Activated CD4-positive, alpha-beta T cell treated with anti-CD3 and anti-CD28 coated beads for 36 hours (primary cell): ENCODE measurements around the gene PTPRQ. TPM values are rescaled to one million over a fixed set of nuclear protein-coding genes. Genes with fewer than 3 reads are reported as not detected.

Source experiments
- ATAC-seq: fragments of 200-7000 bp; cut with Tn5 transposase; one replicate; pipeline ENCODE4 v1.10.0; 2021; ENCODE audit warnings: mild to moderate bottlenecking, moderate library complexity
- CTCF ChIA-PET: fragments of 350-600 bp; sonication (Branson Sonifier 250); formaldehyde crosslinking; loops from one replicate; lab custom pipeline; 2021; ENCODE audit warnings: antibody characterized with exemption; lab: Charles Lee
- POLR2A ChIA-PET: fragments of 350-600 bp; sonication (Branson Sonifier 250); formaldehyde crosslinking; loops from one replicate; lab custom pipeline; 2021; ENCODE audit warnings: antibody characterized with exemption, inconsistent platforms; lab: Charles Lee
- DNase-seq: peaks from one replicate; pipeline ENCODE4 v3.0.0-alpha.2; 2020
- H3K27ac Mint-ChIP-seq: one replicate; pipeline ENCODE4 v1.8.0; 2021; ENCODE audit warnings: mixed read lengths
- H3K27me3 Mint-ChIP-seq: one replicate; pipeline ENCODE4 v1.8.0; 2021; ENCODE audit warnings: mixed read lengths
- H3K36me3 Mint-ChIP-seq: one replicate; pipeline ENCODE4 v1.8.0; 2021; ENCODE audit warnings: low read depth, mixed read lengths
- H3K4me1 Mint-ChIP-seq: one replicate; pipeline ENCODE4 v1.8.0; 2021; ENCODE audit warnings: mixed read lengths
- H3K4me3 Mint-ChIP-seq: one replicate; pipeline ENCODE4 v1.8.0; 2021; ENCODE audit warnings: mild to moderate bottlenecking, moderate library complexity, mixed read lengths
- H3K9me3 Mint-ChIP-seq: one replicate; pipeline ENCODE4 v1.8.0; 2021; ENCODE audit warnings: low read depth, mixed read lengths
- intact Hi-C, 2 experiments: fragments of 100-400 bp; cut with DNase I in 1 of 2; cut with micrococcal nuclease in 1 of 2; formaldehyde crosslinking; loops; one replicate each; pipeline versions ENCODE4 v1.14.2 to v1.15.1; 2022 to 2024; cut with DNase I, micrococcal nuclease
- total RNA-seq, 2 experiments: library from RNA; stranded (reverse); gene quantifications; one replicate each; pipeline ENCODE4 v1.2.3, GENCODE V29; 2021

The PTPRQ gene
- total RNA-seq, 2 experiments from 2014 or later: not detected

DNA sequence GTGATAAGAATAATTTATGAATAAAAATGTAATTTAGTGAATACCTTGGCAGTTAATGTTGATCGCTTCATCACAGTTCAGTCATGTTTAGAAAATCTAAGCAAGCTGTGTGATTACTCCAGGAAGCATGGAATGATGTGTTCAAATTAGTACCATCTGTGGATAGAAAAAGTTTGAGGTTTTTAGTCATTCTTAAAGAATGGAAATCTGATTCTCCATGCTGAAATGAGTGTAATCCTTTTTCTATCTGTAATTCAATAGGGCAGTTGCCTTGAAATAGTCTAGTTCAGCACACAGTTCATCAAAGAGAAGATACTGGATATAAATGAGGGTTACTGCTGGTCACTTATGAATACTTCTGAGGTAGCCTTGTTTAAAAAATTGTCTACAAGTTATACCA is 136.2 kb downstream of the PTPRQ start:
- H3K9me3 Mint-ChIP-seq: peaks cover 11% of the 10 kb centered on the region
- DNase-seq (no peak), ATAC-seq (no peak)
- CTCF ChIA-PET: no interaction called here
- H3K4me3 Mint-ChIP-seq: no peak overlapping the region
- H3K4me1 Mint-ChIP-seq: no peaks in the 10 kb centered on the region
- intact Hi-C loops: no loop called here
- no peaks in the 10 kb centered on the region for H3K36me3 Mint-ChIP-seq
- H3K27me3 Mint-ChIP-seq: no peaks in the 10 kb centered on the region
- POLR2A ChIA-PET: no interaction called here
- no peak overlapping the region for H3K27ac Mint-ChIP-seq

DNA sequence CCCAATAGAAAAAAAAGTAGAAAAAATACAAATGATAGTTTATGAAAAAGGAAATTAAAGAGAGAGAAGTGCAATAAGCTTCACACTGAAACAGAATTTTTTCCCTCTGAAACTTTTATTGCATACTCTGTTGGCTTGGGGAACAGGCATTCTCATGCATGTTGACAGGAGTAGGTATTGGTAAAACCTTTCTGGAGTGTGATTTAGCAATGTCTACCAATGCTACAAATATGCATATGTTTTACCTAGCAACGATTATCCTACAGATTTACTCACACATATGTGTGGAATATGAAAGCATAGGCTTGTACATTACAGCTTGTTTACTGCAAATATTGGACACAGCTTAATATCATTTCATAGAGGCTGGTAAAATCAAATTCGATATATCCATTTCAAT is 137.7 kb downstream of the PTPRQ start:
- DNase-seq (no peak), ATAC-seq (no peak)
- no peaks in the 10 kb centered on the region for H3K36me3 Mint-ChIP-seq
- intact Hi-C loops: no loop called here
- H3K4me3 Mint-ChIP-seq: no peak overlapping the region
- H3K27me3 Mint-ChIP-seq: no peaks in the 10 kb centered on the region
- H3K9me3 Mint-ChIP-seq: peaks cover 11% of the 10 kb centered on the region
- no peak overlapping the region for H3K27ac Mint-ChIP-seq
- POLR2A ChIA-PET: no interaction called here
- CTCF ChIA-PET: no interaction called here
- H3K4me1 Mint-ChIP-seq: no peaks in the 10 kb centered on the region

DNA sequence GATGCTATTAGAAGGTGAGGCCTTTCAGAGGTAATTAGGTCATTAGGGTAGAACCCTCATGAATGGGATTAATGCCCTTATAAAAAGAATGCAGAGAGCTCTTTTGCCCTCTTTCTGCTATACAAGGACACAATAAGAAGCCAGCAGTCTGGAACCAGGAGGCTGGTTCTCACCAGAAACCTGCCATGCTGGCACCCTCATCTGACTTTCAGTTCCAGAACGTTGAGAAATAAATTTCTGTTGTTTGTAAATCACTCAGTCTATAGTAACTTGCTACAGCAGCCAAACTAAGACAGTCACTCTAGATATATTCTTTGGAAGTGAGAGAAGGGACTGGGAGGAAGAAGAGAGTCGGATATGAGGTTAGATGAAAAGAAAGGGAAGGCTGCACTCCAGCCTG is 138.4 kb downstream of the PTPRQ start:
- no peak overlapping the region for H3K27ac Mint-ChIP-seq
- H3K4me1 Mint-ChIP-seq: no peaks in the 10 kb centered on the region
- POLR2A ChIA-PET: no interaction called here
- no peaks in the 10 kb centered on the region for H3K27me3 Mint-ChIP-seq
- ATAC-seq (no peak), DNase-seq (no peak)
- CTCF ChIA-PET: no interaction called here
- peaks cover 10% of the 10 kb centered on the region for H3K9me3 Mint-ChIP-seq
- H3K36me3 Mint-ChIP-seq: no peaks in the 10 kb centered on the region
- intact Hi-C loops: no loop called here
- H3K4me3 Mint-ChIP-seq: no peak overlapping the region

DNA sequence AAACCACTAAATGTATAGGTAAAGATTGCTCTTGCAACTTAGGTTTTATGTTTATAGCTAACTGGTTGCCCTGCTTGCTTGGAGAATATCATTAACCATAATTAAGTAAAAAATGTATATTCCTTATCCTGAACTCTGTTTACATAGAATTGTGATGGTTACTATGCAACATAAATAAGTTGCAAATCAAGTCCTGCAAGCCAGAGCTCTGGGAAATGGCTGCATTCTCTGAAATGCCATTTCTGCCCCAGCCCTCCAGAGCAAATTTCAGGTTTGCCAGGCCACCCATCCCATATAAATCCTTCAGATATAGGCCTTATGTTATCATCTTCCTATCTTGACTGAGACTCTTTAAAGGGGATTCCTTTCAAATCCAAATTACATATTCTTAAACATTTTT is 145.0 kb downstream of the PTPRQ start:
- H3K9me3 Mint-ChIP-seq: peaks cover 7% of the 10 kb centered on the region
- no peaks in the 10 kb centered on the region for H3K4me1 Mint-ChIP-seq
- CTCF ChIA-PET: no interaction called here
- no peaks in the 10 kb centered on the region for H3K36me3 Mint-ChIP-seq
- POLR2A ChIA-PET: no interaction called here
- ATAC-seq (no peak), DNase-seq (no peak)
- H3K27me3 Mint-ChIP-seq: no peaks in the 10 kb centered on the region
- no peak overlapping the region for H3K4me3 Mint-ChIP-seq
- intact Hi-C loops: no loop called here
- H3K27ac Mint-ChIP-seq: no peak overlapping the region

DNA sequence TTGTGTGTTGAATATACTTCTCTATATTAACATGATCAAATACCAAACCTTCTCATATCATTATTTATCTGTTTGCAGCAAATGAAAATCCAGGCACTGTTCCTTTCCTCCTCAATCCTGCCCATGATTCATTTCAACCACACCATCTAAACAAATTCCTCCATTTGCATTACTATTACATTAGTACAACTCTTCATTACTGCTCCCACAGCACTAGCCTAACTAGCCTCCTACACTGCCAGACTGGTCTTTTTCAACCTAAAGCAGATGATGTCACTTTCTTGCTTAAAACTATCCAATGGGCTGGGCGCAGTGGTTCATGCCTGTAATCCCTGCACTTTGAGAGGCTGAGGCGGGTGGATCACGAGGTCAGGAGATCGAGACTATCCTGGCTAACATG is 146.1 kb downstream of the PTPRQ start:
- intact Hi-C loops: no loop called here

DNA sequence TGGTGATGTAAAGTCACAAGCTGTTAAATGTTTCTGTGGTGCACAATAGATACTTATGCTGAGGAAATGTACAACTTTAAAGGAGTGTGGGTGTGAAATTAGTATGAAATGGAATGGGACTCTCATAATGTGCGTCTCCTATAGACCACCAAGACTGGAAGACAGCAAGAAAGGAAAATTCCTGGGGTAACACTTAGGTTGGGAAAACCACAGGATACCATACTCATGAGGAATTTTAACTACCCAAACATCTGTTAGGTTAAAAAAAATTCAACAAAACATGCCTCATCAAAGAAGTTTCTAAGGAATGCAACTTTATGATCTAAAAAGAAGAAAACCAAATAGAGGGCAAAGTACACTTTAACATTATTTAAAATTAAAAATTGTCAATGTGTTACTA is 149.7 kb downstream of the PTPRQ start:
- no peaks in the 10 kb centered on the region for H3K27me3 Mint-ChIP-seq
- H3K27ac Mint-ChIP-seq: no peak overlapping the region
- no peaks in the 10 kb centered on the region for H3K36me3 Mint-ChIP-seq
- CTCF ChIA-PET: no interaction called here
- no peaks in the 10 kb centered on the region for H3K4me1 Mint-ChIP-seq
- H3K4me3 Mint-ChIP-seq: no peak overlapping the region
- ATAC-seq: no peak
- DNase-seq: no peak
- POLR2A ChIA-PET: no interaction called here
- no peaks in the 10 kb centered on the region for H3K9me3 Mint-ChIP-seq
- intact Hi-C loops: no loop called here

More for the DNA sequence above, 146.1 kb downstream of the PTPRQ start:
- Mint-ChIP-seq H3K4me1 (no peaks in the 10 kb centered on the region), H3K27ac (no peak overlapping the region), H3K27me3 (no peaks in the 10 kb centered on the region), H3K4me3 (no peak overlapping the region), H3K9me3 (peaks cover 6% of the 10 kb centered on the region), H3K36me3 (no peaks in the 10 kb centered on the region)
- ChIA-PET POLR2A (no interaction called here), CTCF (no interaction called here)
- DNase-seq (no peak), ATAC-seq (no peak)

DNA sequence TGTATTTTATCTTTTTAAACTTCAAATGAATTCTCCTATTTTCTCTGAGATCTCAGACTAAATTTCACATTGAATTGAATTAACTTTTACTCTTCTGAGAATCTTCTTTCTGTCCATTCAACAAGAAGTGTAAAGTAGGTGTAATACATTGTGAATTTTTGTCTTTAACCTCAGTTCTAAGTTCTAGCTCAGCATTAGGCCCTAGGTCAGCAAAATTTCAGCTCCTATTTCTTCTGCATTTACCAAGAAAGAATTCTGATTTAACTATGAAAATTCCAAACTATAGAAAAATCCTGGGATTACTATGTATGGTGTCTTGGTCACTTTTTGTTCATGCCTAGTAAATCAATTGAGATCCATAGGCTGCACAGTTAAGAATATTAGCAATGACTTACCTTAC is 152.5 kb downstream of the PTPRQ start:
- intact Hi-C loops: no loop called here
- POLR2A ChIA-PET: no interaction called here
- Mint-ChIP-seq H3K36me3 (no peaks in the 10 kb centered on the region), H3K4me3 (no peak overlapping the region), H3K4me1 (no peaks in the 10 kb centered on the region), H3K27ac (no peak overlapping the region), H3K27me3 (no peaks in the 10 kb centered on the region), H3K9me3 (no peaks in the 10 kb centered on the region)
- DNase-seq (no peak), ATAC-seq (no peak)
- CTCF ChIA-PET: no interaction called here

DNA sequence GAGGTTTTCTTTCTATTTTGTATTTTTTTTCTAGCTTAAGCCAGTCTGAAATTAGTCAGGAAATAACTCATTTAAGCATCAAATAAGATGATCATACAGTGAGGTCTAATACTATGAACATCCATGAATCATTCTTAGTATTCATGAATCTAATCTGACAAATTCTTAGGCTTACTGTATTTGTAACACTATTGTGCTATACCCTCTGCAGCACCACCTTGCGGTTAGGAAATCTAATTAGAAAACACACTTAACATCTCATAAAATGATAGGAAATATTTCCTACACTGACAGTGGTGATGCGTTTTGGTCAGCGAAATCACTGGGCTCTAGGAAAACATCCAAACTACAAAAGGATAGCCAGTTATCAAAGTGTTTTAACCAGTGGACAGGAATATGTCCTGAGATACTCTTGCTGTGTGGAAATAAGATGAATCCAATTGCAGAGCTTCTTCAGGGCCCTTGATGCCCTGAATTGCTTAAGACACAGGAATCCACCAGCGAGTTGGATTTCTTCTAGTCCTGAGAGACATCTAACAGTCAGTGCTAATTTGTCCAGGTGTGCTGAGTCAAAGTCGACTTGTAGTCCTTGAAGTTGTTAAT is 154.1 kb downstream of the PTPRQ start:
- Mint-ChIP-seq H3K36me3 (no peaks in the 10 kb centered on the region), H3K4me1 (no peaks in the 10 kb centered on the region), H3K9me3 (no peaks in the 10 kb centered on the region), H3K27me3 (no peaks in the 10 kb centered on the region), H3K27ac (no peak overlapping the region), H3K4me3 (no peak overlapping the region)
- DNase-seq (no peak), ATAC-seq (no peak)
- intact Hi-C loops: no loop called here
- ChIA-PET POLR2A (no interaction called here), CTCF (no interaction called here)

DNA sequence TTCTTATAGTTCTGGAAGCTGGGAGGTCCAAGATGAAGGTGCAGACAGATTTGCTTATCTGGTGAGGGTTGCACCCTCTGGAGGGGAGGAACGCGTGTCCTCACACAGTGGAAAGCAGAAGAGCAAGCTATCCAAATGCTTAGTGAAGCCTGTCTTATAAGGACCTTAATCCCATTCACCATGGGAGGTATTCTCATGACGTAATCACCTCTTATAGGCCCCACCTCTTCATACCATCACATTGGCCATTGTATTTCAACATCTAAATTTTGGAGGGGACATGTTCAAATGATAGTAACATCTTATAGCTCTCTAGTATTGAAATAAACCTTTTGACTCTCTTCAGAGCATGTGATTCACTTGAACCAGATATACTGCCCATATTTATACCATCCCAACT is 158.4 kb downstream of the PTPRQ start:
- H3K9me3 Mint-ChIP-seq: no peaks in the 10 kb centered on the region
- H3K36me3 Mint-ChIP-seq: no peaks in the 10 kb centered on the region
- intact Hi-C loops: no loop called here
- H3K27me3 Mint-ChIP-seq: no peaks in the 10 kb centered on the region
- H3K4me3 Mint-ChIP-seq: no peak overlapping the region
- POLR2A ChIA-PET: no interaction called here
- H3K27ac Mint-ChIP-seq: no peak overlapping the region
- DNase-seq: no peak
- no peaks in the 10 kb centered on the region for H3K4me1 Mint-ChIP-seq
- CTCF ChIA-PET: interaction anchor here (0.9 kb wide), 1 partner anchor 30 kb away, joined by 3 read pairs; no protein-coding TSS in a partner anchor
- no peak for ATAC-seq

DNA sequence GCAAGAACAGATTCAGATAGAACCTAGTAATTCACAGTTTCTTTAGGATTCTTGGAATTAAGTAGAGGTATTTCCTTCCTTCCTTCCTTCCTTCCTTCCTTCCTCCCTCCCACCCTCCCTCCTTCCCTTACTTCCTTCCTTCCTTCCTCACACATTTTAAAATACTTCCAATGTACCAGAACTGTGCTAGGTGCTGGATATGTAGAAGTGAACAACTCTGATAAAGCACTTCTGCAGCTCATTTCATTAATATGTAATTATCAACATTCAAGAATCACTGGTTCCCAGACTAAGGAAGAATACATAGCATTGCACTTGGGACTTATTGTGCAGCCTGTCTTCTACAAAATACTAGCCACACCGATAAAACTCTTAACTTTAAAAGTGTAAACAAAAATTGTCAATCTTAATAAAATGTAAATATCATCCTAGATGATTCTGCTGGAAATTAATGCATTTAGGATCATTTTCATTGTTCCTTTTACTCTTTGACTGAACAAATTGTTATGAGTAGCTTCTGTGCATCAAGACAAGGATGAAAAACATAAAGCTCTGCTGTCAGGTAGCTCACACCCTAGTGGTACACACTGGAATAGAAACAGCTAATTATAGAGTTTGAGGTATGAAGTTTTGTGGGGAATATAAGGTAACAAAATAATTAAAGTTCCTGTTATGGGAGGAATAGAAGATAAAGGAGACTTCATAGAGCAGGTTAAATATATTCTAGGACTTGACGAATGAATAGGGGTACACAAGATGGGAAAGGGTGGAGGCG is 163.5 kb downstream of the PTPRQ start:
- H3K9me3 Mint-ChIP-seq: no peaks in the 10 kb centered on the region
- intact Hi-C loops: no loop called here

DNA sequence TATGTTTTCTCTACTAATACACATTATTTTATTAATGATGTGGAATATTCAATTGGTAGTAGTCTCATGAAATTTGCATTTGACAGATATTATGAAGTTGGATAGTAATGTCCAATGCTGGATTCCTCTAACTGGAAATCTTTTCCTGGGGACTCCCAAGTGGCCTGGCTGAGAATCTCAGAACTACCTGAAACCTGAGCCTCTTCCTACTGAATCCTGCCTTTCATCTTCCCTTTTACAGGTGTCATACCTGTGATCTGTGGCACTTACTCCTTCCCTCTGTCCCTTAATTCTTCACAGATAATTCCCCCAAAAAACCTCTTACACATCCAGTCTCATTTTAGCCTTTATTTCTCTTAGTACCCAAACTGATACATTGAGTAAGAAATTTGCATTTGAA is 173.7 kb downstream of the PTPRQ start:
- POLR2A ChIA-PET: no interaction called here
- intact Hi-C loops: no loop called here

More for the DNA sequence above, 163.5 kb downstream of the PTPRQ start:
- no peaks in the 10 kb centered on the region for H3K36me3 Mint-ChIP-seq
- POLR2A ChIA-PET: no interaction called here
- no peaks in the 10 kb centered on the region for H3K27me3 Mint-ChIP-seq
- CTCF ChIA-PET: no interaction called here
- no peak overlapping the region for H3K4me3 Mint-ChIP-seq
- ATAC-seq: no peak
- DNase-seq: no peak
- H3K4me1 Mint-ChIP-seq: no peaks in the 10 kb centered on the region
- no peak overlapping the region for H3K27ac Mint-ChIP-seq

DNA sequence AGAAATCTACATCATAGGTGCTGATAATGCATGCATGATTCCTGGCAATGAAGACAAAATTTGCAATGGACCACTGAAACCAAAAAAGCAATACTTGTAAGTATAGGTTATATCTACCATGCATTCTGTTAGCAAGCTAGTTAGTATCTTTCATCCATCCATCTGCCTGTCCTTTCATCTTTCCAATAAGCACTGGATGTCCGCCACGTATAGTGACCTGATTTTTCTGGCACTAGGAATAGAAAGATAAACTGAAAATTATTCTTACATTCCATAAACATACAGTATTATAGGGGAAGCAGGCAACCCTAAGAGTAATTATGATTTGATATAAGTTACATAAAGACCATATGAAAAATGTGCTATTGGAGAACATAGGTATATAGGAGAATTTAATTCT is 176.2 kb downstream of the PTPRQ start:
- ATAC-seq: no peak
- Mint-ChIP-seq H3K27me3 (no peaks in the 10 kb centered on the region), H3K4me3 (no peak overlapping the region), H3K27ac (no peak overlapping the region), H3K36me3 (no peaks in the 10 kb centered on the region), H3K9me3 (peaks cover 2% of the 10 kb centered on the region), H3K4me1 (no peaks in the 10 kb centered on the region)
- CTCF ChIA-PET: no interaction called here
- intact Hi-C loops: no loop called here
- DNase-seq: no peak
- POLR2A ChIA-PET: no interaction called here

More for the DNA sequence above, 173.7 kb downstream of the PTPRQ start:
- H3K4me1 Mint-ChIP-seq: no peaks in the 10 kb centered on the region
- ATAC-seq (no peak), DNase-seq (no peak)
- no peaks in the 10 kb centered on the region for H3K27me3 Mint-ChIP-seq
- CTCF ChIA-PET: no interaction called here
- no peak overlapping the region for H3K27ac Mint-ChIP-seq
- H3K9me3 Mint-ChIP-seq: no peaks in the 10 kb centered on the region
- no peak overlapping the region for H3K4me3 Mint-ChIP-seq
- H3K36me3 Mint-ChIP-seq: no peaks in the 10 kb centered on the region
